Stimulated activated effector memory CD8-positive, alpha-beta T cell treated with anti-CD3 and anti-CD28 coated beads, Interleukin-12 subunit alpha, Interleukin-12 subunit beta, amount 100 ng/mL, for 72 hours (primary cell): ENCODE measurements around the gene ADAMTS12.

Source experiments
- ATAC-seq: fragments of 150-1000 bp; cut with Tn5 transposase; 2 replicates; pipeline ENCODE4 v1.10.0; 2021
- DNase-seq, 2 donors: peaks; one replicate each; pipeline ENCODE4 v3.0.0; 2021 to 2022; ENCODE audit warnings: low spot score in 2 of 2
- H3K27ac Mint-ChIP-seq: one replicate; pipeline ENCODE4 v1.8.0; 2022; ENCODE audit warnings: mild to moderate bottlenecking, mixed read lengths
- H3K36me3 Mint-ChIP-seq: one replicate; pipeline ENCODE4 v1.8.0; 2022; ENCODE audit warnings: mild to moderate bottlenecking, mixed read lengths
- H3K4me1 Mint-ChIP-seq: one replicate; pipeline ENCODE4 v1.8.0; 2022; ENCODE audit warnings: mixed read lengths
- H3K4me3 Mint-ChIP-seq: one replicate; pipeline ENCODE4 v1.8.0; 2022; ENCODE audit warnings: mild to moderate bottlenecking, mixed read lengths
- H3K9me3 Mint-ChIP-seq: one replicate; pipeline ENCODE4 v1.8.0; 2022; ENCODE audit warnings: mixed read lengths

ADAMTS12 gene

DNA sequence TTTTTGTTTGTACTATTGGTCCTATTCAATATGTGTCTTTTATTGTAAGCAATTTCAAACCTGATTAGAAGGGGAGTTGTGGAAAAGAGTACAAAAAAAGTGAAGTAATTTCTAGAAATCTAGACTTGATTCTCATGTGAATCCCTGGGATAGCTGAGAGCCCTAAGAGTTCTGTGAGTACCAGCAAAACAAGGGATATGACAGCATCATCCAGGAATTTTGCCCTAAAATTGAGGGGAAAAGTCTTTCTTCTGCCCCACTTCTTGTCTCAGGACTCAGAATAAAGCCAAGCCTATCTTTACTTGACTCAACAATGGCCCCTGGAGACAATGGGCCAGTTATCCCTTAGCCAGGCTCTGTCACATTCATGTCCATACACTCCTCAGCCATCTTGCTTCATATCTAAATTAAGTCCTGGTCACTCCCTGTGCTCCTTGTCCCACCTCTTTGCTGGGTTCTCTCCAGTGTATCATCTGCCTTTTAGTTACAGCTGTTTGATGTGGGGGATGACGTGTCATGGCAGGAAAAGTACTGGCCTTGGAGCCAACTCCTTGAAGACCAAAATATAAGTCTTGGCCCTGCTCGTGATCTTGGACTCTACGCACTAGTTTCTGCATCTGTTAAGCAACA, 81.2 kb downstream of the ADAMTS12 start:
- Mint-ChIP-seq H3K4me1 (no peaks in the 10 kb centered on the region), H3K4me3 (no peak overlapping the region), H3K36me3 (no peaks in the 10 kb centered on the region), H3K27ac (no peak overlapping the region), H3K9me3 (peaks cover 5% of the 10 kb centered on the region)
- ATAC-seq (no peak), DNase-seq (no peak)

DNA sequence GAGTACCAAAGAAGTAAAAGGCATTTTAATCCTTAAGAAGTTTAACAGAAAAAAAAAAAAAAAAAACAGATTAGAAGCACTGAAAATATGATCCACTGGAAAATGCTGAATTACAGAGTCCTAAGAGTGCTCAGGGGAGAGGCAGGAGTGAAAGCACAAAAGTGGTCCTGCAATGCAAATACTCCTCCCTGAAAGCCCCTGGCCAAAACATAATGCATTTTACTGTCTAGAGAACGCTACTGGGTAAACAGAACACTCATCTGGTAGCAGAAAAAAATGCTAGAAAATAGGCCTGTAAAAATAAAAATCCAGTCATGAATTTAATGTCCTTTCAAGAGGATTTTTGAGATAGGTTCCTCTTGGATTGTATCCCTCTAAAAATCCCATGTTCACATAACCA, 81.9 kb downstream of the ADAMTS12 start:
- Mint-ChIP-seq H3K4me1 (no peaks in the 10 kb centered on the region), H3K27ac (no peak overlapping the region), H3K36me3 (no peaks in the 10 kb centered on the region), H3K9me3 (peaks cover 5% of the 10 kb centered on the region), H3K4me3 (no peak overlapping the region)
- ATAC-seq (no peak), DNase-seq (no peak)

DNA sequence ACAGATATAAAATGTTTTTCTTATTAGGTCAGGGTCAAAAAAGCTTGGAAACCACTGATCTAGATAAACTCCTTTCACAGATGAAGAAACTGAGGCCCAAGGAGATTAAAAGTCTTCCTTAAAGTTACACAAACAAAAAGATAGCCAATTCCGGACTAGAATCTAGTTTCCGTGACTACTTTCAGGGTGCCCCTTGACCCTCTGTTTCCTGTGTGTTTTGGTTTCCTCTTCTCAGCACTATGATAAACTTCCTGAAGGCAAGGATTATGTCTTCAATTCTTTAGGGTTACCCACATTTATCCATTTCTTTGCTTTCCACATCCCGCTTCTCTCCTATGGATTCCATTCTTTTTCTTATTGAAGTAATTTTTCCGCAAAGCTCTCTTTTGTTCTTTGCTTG, 83.1 kb downstream of the ADAMTS12 start:
- H3K9me3 Mint-ChIP-seq: peaks cover 5% of the 10 kb centered on the region
- no peak for ATAC-seq
- no peaks in the 10 kb centered on the region for H3K36me3 Mint-ChIP-seq
- H3K27ac Mint-ChIP-seq: no peak overlapping the region
- no peaks in the 10 kb centered on the region for H3K4me1 Mint-ChIP-seq
- DNase-seq: no peak
- H3K4me3 Mint-ChIP-seq: no peak overlapping the region

DNA sequence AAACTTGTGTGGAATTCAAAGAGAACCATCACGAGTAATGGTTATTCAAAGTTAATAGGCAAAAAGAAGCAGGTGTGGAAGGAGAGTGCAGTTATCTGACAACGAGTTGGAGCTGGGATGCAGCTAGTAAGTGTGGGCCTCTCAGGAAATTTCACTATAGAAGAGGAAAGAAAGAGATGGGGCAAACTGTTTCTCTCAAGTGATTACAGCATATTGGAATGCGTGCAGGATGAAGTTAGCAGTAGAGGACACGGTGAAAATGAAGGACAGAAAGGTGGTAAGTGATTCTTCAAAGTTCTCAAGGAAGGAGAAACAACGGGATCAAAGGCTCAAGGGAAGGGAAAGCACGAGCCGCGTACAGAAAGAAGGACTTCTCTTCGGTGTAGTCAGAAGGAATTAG, 84.0 kb downstream of the ADAMTS12 start:
- DNase-seq (no peak), ATAC-seq (no peak)
- no peaks in the 10 kb centered on the region for H3K4me1 Mint-ChIP-seq
- H3K9me3 Mint-ChIP-seq: peaks cover 5% of the 10 kb centered on the region
- no peak overlapping the region for H3K4me3 Mint-ChIP-seq
- no peak overlapping the region for H3K27ac Mint-ChIP-seq
- H3K36me3 Mint-ChIP-seq: no peaks in the 10 kb centered on the region

DNA sequence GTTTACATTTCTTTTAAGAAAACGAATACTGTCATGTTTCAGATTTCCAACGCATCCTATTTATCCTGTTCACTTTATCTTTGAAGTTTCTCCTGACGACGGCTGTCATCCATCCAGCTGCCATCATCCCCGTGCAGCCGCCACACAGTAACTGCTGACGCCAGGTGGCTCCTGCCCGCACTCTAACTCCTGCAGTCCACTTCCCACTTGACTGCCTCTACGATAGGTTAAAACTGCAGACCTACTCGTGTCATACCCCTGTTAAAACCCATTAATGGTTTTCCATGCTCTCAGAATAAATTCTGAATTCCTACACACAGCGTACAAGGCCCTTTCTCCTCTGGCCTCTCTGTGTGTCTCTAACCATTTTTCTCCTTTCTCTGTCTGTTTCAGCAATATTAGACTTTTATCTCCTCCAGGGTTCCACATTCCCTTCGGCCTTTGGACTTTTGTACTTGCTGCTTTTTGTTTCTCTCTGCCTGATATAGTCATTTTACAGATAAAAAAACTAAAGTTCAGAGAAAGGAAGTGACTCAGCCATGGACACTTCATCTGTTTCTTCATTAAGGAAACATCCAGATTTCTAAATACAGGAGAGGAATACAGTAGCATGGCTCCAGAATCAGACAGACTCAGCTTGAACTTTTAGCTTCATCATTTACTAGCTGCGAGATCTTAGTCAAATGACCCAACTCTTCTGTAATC, 84.9 kb downstream of the ADAMTS12 start:
- no peaks in the 10 kb centered on the region for H3K36me3 Mint-ChIP-seq
- no peak overlapping the region for H3K27ac Mint-ChIP-seq
- ATAC-seq: no peak
- DNase-seq: no peak
- no peaks in the 10 kb centered on the region for H3K4me1 Mint-ChIP-seq
- peaks cover 5% of the 10 kb centered on the region for H3K9me3 Mint-ChIP-seq
- H3K4me3 Mint-ChIP-seq: no peak overlapping the region

DNA sequence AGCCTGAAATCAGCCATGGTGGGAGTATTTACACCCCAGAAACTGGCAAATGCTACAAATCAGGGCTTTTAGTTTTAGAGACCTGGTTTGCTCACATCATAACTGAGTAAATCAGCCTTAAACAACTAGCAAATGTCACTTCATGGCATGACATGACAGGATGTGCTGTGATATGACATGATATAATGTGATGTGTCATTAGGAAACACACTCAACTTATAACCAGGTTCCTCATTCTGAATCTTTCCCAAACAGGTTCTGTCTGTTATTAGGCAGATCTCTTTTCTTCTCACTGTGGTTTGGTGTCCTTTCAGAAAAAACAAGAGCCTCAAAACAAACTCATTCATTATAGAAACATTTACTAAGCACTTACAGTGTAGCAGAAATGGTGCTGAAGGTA, 90.5 kb downstream of the ADAMTS12 start:
- DNase-seq: no peak
- Mint-ChIP-seq H3K4me1 (no peaks in the 10 kb centered on the region), H3K9me3 (no peaks in the 10 kb centered on the region), H3K27ac (no peak overlapping the region), H3K4me3 (no peak overlapping the region), H3K36me3 (no peaks in the 10 kb centered on the region)
- ATAC-seq: no peak

DNA sequence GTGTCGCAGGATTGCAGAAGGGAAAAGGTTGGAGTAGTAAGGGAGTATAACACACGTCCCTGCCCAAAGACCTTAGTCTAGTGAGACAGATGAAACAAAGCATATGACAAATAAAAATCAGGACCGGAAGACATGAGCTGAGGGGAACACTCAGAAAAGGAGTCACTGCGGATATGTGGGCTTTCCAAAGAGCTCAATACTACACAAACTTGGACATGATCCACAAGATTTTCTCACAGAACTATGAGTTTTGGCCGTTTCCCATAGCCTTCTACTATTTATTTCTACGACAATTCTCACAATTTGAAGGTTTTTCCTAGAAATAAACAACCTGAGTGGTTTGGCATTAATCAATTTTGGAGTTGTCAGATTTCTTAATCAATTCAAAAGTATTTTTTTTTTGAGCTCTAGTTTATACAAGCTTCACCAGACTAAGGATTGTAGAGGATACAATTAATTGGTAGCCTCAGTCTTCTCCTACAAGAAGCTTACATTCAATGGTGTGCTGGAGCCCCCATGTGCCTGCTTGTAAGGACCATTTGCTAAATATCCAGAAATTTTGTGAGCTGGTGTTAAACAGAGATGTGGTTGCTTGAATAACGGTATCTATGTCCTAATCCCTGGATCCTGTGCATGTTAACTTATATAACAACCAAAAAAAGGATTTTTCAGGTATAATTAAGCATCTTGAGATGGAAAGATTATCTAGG, 91.4 kb downstream of the ADAMTS12 start:
- no peak overlapping the region for H3K4me3 Mint-ChIP-seq

DNA sequence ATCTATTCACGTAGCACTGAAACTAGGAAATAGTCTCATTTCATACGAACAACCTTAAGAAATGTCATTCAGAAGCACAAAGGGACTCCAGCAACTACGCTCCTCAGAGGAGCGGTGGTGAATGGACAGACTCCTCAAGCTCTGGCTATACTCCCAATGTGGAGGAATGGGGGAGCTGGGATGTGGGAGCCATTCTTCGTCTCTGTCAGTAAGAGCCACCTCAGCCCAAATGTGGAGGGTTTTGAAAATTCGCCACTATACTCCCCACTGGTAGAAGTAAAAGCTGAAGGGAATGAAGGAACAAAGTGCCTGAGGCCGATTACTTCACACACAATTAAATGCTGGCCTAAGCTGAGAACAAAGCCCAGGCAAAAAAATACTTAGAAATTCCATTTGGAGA, 96.3 kb downstream of the ADAMTS12 start:
- Mint-ChIP-seq H3K4me1 (no peaks in the 10 kb centered on the region), H3K4me3 (no peak overlapping the region), H3K9me3 (no peaks in the 10 kb centered on the region), H3K36me3 (no peaks in the 10 kb centered on the region), H3K27ac (no peak overlapping the region)
- ATAC-seq (no peak), DNase-seq (no peak)

More for the DNA sequence above, 91.4 kb downstream of the ADAMTS12 start:
- Mint-ChIP-seq H3K4me1 (no peaks in the 10 kb centered on the region), H3K27ac (no peak overlapping the region), H3K36me3 (no peaks in the 10 kb centered on the region), H3K9me3 (no peaks in the 10 kb centered on the region)
- no peak for ATAC-seq
- DNase-seq: no peak

DNA sequence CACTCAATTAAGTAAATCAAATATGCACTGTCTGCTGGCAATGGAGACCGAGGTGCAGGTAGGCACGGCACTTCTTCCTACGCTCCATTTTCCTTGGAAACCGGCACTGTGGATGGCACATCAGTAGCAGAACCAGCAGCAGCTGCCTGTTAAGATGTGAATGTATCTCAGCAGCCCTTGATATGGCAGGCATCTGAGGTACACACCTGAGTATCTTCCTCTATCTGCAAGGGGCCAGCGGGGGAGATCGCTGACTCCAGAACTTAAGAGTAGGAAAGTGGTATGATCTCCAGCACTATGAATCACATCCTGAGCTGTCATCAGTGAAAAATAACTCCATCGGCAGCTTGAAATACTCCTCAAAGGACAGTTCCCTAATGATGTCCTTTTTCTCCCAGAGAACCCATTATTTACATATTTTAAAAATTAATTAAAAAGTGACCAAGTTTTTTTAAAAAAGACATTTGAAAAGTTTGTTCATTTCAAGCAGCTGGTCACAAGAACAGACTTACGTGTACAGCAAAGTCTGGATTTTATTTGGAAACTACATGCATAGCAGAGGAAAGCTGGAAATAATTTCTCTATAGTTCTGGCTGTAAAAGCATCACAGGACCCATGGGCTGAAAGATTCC, 97.1 kb downstream of the ADAMTS12 start:
- no peak overlapping the region for H3K4me3 Mint-ChIP-seq
- ATAC-seq (no peak), DNase-seq (no peak)

DNA sequence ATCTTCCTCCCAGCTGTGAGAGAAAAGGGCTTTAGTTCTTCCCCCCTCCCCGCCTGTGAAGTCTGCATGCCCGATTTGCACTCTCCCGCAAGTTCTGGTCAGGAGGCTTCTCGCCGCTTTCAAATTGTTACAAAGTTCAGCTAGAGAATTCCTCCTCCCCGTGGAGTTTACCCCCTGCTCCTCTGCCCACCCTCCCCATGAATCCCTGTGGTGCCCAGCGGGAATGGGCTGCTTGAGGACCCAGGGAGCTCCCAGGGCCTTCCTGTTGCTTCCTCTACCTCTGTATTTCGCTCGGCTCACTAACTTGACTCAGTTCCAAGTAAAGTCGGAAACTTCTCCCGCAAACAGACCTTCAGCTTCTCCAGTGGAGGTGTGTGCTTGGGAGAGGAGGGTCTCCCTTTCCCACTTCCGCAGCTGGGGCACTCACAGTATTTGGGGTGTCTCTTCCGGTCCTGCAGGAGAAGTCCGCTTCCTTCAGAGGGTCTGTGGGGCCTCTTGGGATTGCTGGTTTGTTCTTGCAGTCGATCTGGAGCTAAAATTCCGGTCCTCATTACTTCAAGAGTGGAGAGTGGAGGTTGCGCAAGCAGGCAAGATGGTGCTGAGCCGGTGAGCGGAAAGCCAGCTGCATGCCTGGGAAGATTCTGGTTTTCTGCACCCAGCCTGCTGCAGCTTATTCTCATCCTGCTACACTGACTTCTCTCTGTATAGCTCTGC, 97.8 kb downstream of the ADAMTS12 start:
- Mint-ChIP-seq H3K4me1 (no peaks in the 10 kb centered on the region), H3K27ac (no peak overlapping the region), H3K36me3 (no peaks in the 10 kb centered on the region), H3K9me3 (no peaks in the 10 kb centered on the region), H3K4me3 (no peak overlapping the region)
- DNase-seq (no peak), ATAC-seq (no peak)

More for the DNA sequence above, 97.1 kb downstream of the ADAMTS12 start:
- Mint-ChIP-seq H3K27ac (no peak overlapping the region), H3K36me3 (no peaks in the 10 kb centered on the region), H3K9me3 (no peaks in the 10 kb centered on the region), H3K4me1 (no peaks in the 10 kb centered on the region)

DNA sequence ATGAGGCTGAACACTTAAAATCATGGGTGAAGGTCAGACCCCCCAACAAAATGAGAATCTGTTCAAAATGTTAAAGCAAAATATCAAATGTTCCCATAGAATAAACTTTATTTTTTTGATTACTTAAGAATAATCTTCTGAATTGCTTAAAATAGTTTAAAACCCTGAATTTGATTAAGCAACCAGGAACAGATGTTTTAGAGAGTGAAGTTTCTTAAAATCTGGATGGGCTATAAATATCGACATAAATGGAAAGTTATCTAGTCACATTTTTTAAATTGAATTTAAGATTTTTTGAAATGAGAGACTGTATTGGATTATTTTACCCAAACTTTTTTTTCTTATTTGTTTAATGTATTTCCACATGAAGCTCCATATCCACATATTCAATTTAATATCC, 98.5 kb downstream of the ADAMTS12 start:
- Mint-ChIP-seq H3K36me3 (no peaks in the 10 kb centered on the region), H3K4me1 (no peaks in the 10 kb centered on the region), H3K9me3 (no peaks in the 10 kb centered on the region), H3K4me3 (no peak overlapping the region), H3K27ac (no peak overlapping the region)
- ATAC-seq: no peak
- DNase-seq: no peak

DNA sequence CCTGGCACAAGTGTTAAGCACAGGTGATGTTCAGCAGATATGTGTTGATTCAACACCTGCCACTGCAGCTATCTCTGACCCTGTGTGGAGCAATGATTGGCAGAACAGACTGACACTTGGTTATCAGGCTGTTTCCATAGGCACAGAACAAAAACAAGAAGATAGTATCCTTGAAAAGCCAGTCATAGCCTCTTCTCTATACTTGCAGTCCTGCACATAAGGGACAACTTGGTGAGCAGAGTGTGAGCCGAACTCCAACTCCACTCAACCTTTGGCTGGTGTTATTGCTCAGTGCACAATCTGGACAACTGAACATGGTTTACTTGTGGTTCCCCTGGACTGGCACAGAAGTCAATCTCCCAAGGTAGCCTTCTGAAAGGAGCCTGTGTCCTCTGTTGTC, 99.2 kb downstream of the ADAMTS12 start:
- Mint-ChIP-seq H3K27ac (no peak overlapping the region), H3K4me1 (no peaks in the 10 kb centered on the region), H3K4me3 (no peak overlapping the region), H3K36me3 (no peaks in the 10 kb centered on the region), H3K9me3 (no peaks in the 10 kb centered on the region)
- ATAC-seq: no peak
- DNase-seq: no peak

DNA sequence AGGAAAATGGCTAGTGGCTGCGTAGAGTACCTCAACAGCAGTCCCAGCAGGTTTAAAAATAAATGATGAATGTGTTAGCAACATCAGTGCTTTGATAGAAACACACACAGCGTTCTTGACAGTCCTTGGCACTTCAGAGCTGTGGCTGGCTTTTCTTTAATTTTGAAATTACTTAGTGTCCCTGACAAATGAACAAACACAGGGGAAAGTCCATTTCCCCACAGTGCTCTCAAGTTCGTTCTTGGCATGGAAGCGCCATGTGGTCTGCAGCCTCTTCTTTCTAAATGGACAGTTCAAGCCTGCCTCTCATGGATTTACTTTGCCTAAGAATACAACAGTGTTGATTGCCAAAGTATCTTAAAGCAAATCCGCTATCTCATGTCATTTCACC, 102.2 kb downstream of the ADAMTS12 start:
- no peaks in the 10 kb centered on the region for H3K4me1 Mint-ChIP-seq
- no peaks in the 10 kb centered on the region for H3K36me3 Mint-ChIP-seq
- no peak overlapping the region for H3K27ac Mint-ChIP-seq
- ATAC-seq: no peak
- H3K9me3 Mint-ChIP-seq: peaks cover 3% of the 10 kb centered on the region
- no peak overlapping the region for H3K4me3 Mint-ChIP-seq
- DNase-seq: no peak

DNA sequence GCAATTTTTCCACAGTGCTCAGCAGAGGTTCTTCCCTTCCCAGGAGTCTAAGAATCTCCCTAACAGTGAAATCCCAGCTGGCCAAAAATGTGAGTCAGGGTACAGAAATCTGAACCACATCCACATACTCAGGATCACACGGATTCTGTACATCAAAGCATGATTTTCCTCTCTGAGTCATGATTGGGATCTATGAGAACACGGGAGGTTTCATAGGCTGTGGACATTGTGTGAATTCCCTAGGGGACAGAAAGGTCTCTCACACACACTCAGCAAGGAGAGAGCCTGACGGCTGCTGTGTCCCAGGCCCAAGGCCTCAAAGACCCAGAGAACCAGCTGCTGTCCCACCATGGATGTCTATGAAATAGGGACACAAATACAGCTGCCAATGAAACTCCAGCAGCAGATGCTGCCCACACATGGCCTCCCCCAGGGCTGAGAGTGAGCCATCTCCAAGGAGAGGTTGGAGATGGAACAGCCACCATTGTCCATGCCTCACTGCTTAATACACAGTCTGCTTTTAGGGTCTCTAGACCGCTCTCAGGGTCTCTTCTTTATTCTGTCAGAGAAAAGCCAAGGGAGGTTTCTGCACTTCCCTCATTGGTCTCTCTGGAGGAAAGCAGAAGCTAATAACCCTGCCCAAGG, 102.7 kb downstream of the ADAMTS12 start:
- Mint-ChIP-seq H3K9me3 (peaks cover 3% of the 10 kb centered on the region), H3K36me3 (no peaks in the 10 kb centered on the region), H3K4me3 (no peak overlapping the region), H3K4me1 (no peaks in the 10 kb centered on the region), H3K27ac (no peak overlapping the region)
- no peak for DNase-seq
- ATAC-seq: no peak

DNA sequence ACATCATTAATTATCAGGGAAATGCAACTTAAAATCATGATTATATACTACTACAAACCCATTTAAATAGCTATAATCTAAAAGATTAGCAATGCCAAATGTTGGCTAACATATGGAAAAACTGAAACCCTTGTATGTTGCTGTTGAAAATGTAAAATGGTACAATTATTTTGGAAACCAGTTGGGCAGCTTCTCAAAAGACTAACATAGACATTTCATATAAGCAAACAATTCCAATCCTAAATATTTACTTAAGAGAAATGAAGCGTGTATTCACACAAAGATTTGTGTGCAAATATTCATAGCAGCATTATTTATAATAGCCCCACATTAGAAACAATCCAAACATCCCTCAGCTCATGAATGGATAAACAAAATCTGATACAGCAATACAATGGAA, 106.2 kb downstream of the ADAMTS12 start:
- H3K27ac Mint-ChIP-seq: no peak overlapping the region
- no peak overlapping the region for H3K4me3 Mint-ChIP-seq
- H3K36me3 Mint-ChIP-seq: no peaks in the 10 kb centered on the region
- H3K9me3 Mint-ChIP-seq: peaks cover 3% of the 10 kb centered on the region
- H3K4me1 Mint-ChIP-seq: no peaks in the 10 kb centered on the region
- DNase-seq: no peak
- ATAC-seq: no peak
